GM10847 (cell line): ENCODE results near the gene PPP3R2.

Experiments
- POLR2A ChIP-seq: IDR thresholded peaks from 2 replicates; pipeline ENCODE4 v1.6.1; 2011; ENCODE audit not compliant: insufficient read length; ENCODE audit errors: extremely low read depth

Gene PPP3R2

GRCh38 chr9:101567725-101568350, 26.9 kb downstream of the PPP3R2 start:
- TF ChIP-seq POLR2A = no peak

DNA sequence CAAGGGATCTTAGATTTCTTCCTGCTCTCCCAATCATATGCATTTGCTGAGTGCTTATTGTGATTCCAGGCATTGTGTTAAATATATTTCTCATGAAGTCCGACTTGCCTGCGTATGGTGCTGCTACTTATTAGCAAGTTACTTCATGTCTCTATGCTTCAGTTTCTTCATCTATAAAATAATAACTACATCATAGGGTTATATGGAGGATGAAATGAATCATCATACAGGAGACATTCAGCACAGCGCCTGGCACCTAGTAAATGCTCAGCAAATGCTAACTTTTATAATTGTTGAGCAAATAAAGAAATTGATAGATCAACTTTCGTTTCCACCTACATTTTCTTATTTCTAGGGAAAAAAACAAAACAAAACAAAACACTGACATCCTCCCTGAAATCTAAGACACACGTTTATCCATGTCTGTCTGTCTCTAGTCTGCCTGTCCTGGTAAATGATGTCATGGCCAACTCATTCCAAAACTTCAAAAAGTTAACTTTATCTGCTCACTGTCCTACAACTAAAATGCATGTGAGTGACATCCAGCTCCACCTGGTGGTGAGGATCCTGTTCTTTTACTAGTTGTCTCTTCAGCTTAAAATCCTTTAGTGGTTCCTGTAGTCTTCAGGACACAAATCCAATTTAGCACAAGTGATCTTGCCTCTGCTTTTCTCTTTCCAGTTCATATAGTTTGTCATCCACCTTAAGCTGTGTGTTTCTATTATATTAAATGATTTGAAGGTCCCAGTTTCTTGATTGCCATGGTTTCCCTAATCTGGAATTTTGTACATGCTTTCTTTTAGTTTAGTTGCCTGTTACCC, 27.7 kb downstream of the PPP3R2 start:
- no peak for TF ChIP-seq POLR2A

DNA sequence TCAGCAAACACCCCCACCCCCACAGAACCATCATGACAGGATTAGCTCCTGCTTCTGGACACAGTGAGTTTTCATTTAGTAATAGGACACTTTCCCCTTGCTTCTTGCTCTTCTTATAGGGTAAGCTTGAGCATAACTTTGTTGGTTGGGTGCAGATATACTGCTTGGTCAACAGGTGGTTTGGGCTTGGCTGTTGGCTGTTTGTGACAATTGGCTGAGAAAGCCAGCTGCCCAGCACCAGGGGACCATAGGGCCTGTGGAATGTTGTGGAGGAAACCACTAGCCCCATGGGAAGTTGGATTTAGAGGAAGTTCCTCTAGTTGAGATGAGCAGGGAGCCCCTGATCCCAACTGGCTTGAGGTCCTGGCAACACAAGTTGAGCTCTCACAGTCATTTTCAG, 30.5 kb downstream of the PPP3R2 start:
- TF ChIP-seq POLR2A = no peak

DNA sequence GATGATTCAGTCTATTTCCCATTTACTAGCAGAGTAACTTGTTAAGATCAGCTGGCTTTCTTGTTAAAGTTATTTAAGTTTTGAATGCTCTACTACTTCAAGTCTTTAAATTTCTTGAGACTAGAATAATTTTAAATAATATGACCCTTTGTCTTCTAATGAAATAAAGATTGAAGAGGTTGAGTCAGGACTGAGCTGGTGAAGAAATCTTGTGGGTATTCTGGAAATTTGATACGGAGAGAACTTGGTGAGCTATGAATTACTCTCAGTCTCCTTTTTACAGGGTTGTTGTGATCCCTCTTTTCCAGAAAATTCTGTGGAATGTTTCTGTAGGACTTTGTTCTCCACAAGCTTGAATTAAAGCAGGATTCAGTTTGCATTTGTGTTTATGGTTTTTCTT, 31.8 kb downstream of the PPP3R2 start:
- TF ChIP-seq POLR2A = no peak

DNA sequence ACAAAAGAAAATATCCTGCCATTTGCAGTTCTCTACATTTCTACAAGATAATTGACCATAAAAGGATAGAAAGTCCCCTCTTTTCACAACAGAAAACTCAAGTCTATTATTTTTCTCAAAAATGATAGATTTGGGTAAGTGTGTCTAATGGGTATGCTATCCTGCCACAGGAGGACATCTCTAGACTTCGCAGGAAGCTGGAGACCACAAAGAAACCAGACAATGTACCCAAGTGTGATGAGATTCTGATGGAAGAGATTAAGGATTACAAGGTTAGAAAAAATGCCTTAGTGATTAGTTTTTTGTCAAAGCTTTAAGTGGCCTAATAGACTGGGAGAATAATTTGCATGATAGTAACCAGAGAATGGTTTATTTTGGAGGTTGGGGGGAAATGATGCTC, 33.0 kb downstream of the PPP3R2 start:
- no peak for TF ChIP-seq POLR2A

DNA sequence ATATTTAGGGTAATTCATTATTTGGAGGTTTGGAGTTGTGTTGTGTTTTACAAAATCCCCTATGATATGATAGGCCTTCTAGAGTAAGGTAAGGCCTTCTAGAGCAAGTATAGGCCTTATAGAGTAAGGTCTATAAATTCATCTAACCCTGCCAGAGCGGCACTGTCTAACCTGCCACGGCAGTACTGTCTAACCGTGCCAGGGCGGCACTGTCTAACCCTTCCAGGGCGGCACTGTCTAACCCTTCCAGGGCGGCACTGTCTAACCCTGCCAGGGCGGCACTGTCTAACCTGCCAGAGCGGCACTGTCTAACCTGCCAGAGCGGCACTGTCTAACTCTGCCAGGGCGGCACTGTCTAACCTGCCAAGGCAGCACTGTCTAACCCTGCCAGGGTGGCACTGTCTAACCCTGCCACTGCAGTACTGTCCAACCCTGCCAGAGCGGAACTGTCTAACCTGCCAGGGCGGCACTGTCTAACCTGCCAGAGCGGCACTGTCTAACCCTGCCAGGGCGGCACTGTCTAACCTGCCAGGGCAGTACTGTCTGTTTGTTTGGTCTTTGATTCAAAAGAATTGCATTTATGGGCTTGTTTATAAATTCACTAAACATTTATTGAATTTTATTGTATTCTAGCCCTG, 51.6 kb downstream of the PPP3R2 start:
- TF ChIP-seq POLR2A = no peak
